Testis (tissue), 3 donors: Measurements from ENCODE around the gene BRD4. TPM values are rescaled to one million over a fixed set of nuclear protein-coding genes. Genes with fewer than 3 reads are reported as not detected.
A peak's percentile ranks its signal among the peaks of the same experiment; 100 is the strongest.

Experiments
- DNase-seq: peaks from one replicate; pipeline ENCODE4 v3.0.0-alpha.2; 2019
- H3K27ac ChIP-seq, 2 donors: fragments of 200-600 bp; sonication (generic); one replicate each; pipeline ENCODE4 v1.5.1; 2019
- H3K27me3 ChIP-seq: fragments of 200-600 bp; sonication (generic); one replicate; pipeline ENCODE4 v1.5.1; 2019
- H3K36me3 ChIP-seq: fragments of 200-600 bp; sonication (generic); one replicate; pipeline ENCODE4 v1.5.1; 2017; ENCODE audit warnings: low read depth; ENCODE audit errors: missing control alignments
- H3K4me1 ChIP-seq: fragments of 200-600 bp; sonication (generic); one replicate; pipeline ENCODE4 v1.5.1; 2019
- H3K4me3 ChIP-seq, 2 donors: fragments of 200-600 bp; sonication (generic); one replicate each; pipeline ENCODE4 v1.5.1; 2017 to 2019
- H3K9me3 ChIP-seq: fragments of 200-600 bp; sonication (generic); one replicate; pipeline ENCODE4 v1.5.1; 2017
- CTCF ChIP-seq, 3 experiments: fragments of 450-650 bp in 2 of 3; fragments of 200-600 bp in 1 of 3; sonication (generic) in 1 of 3; IDR thresholded peaks; one replicate each; pipeline ENCODE4 v1.5.1; 2016 to 2019; ENCODE audit warnings: antibody characterized with exemption in 3 of 3, mild to moderate bottlenecking in 2 of 3, moderate library complexity in 1 of 3
- POLR2A ChIP-seq: fragments of 450-650 bp; IDR thresholded peaks from one replicate; pipeline ENCODE4 v1.6.1; 2017; ENCODE audit warnings: antibody characterized with exemption, mild to moderate bottlenecking, moderate library complexity
- WGBS, 2 donors: methylation state at CpG; one replicate each; pipeline ENCODE4 v1.1.5; 2018; 5-methylcytosine and 5-hydroxymethylcytosine counted together
- intact Hi-C: fragments of 100-400 bp; cut with DNase I; formaldehyde crosslinking; loops from one replicate; pipeline ENCODE4 v1.15.1; 2023; ENCODE audit warnings: low total_unique reads
- polyA plus RNA-seq: library from polyadenylated mRNA; stranded (reverse); fragments of 350-450 nt; fragmentation: Illumina TruSeq; extraction: RNeasy Lipid Tissue Mini Kit (QIAGEN cat#74804); gene quantifications from one replicate; pipeline ENCODE4 v1.2.3, GENCODE V29; 2014; ENCODE audit warnings: low read depth, low replicate concordance; ENCODE audit not compliant: insufficient read depth
- total RNA-seq, 2 donors: library from RNA; depleted of rRNA; stranded (reverse); fragments of >200 nt; gene quantifications; one replicate each; pipeline ENCODE4 v1.2.3, GENCODE V29; 2016

Gene BRD4
- total and polyA plus RNA-seq, 3 donors from 2014 or later: 59.2 to 109 (median 106) TPM

- H3K4me1 ChIP-seq: peaks cover 25% of the 10 kb centered on the region
- no peak overlapping the region for H3K4me3 ChIP-seq
- 64 to 84% methylated on average over 8 of the region's 8 CpGs for WGBS, 2 donors
- TF ChIP-seq CTCF (IDR thresholded peaks at IDR 0.05) (peak in 2 of 3 experiments; percentile 20 to 31), POLR2A (no peak)
- no peaks in the 10 kb centered on the region for H3K36me3 ChIP-seq
- intact Hi-C loops: loop anchor here (10.0 kb wide), 3 partner anchors 74 to 294 kb away; partner anchors contain the start of gene BRD4
- DNase-seq: no peak
- no peaks in the 10 kb centered on the region for H3K9me3 ChIP-seq
- no peaks in the 10 kb centered on the region for H3K27me3 ChIP-seq
- no peak overlapping the region for H3K27ac ChIP-seq
These were observed 71.4 kb downstream of the BRD4 start for GRCh38 chr19:15260939-15261338.

- 76 to 87% methylated on average over 4 to 5 of the region's 5 CpGs for WGBS, 2 donors
- Histone ChIP-seq H3K27ac (no peak overlapping the region), H3K36me3 (no peaks in the 10 kb centered on the region), H3K4me3 (no peak overlapping the region), H3K9me3 (no peaks in the 10 kb centered on the region), H3K27me3 (no peaks in the 10 kb centered on the region), H3K4me1 (peaks cover 14% of the 10 kb centered on the region)
- DNase-seq: no peak
- TF ChIP-seq CTCF (IDR thresholded peaks at IDR 0.05): no peak
- no peak for TF ChIP-seq POLR2A
- intact Hi-C loops: loop anchor here (10.0 kb wide), 4 partner anchors 75 to 295 kb away; partner anchors contain the start of genes AKAP8 and BRD4
These were observed 72.4 kb downstream of the BRD4 start for GRCh38 chr19:15259907-15260306.

GRCh38 chr19:15257782-15258181 lies 74.6 kb downstream of the BRD4 start:
- H3K4me3 ChIP-seq: no peak overlapping the region
- no peak overlapping the region for H3K27ac ChIP-seq
- no peaks in the 10 kb centered on the region for H3K36me3 ChIP-seq
- H3K9me3 ChIP-seq: no peaks in the 10 kb centered on the region
- whole genome bisulfite sequencing, 2 donors: 81 to 94% methylated on average over 2 to 6 of the region's 6 CpGs
- TF ChIP-seq POLR2A: no peak
- no peak for TF ChIP-seq CTCF (IDR thresholded peaks at IDR 0.05)
- intact Hi-C loops: loop anchor here (10.0 kb wide), 1 partner anchor 117 kb away; the partner anchor contains the start of gene AKAP8
- peaks cover 17% of the 10 kb centered on the region for H3K4me1 ChIP-seq
- DNase-seq: no peak
- no peaks in the 10 kb centered on the region for H3K27me3 ChIP-seq

- 88 to 93% methylated on average over 13 to 22 of the region's 22 CpGs for WGBS, 2 donors
- Histone ChIP-seq H3K27ac (no peak overlapping the region), H3K9me3 (no peaks in the 10 kb centered on the region), H3K4me3 (no peak overlapping the region), H3K4me1 (peaks cover 27% of the 10 kb centered on the region), H3K36me3 (no peaks in the 10 kb centered on the region), H3K27me3 (no peaks in the 10 kb centered on the region)
- DNase-seq: no peak
- intact Hi-C loops: loop anchor here (10.0 kb wide), 1 partner anchor 118 kb away; the partner anchor contains the start of gene AKAP8
- no peak for TF ChIP-seq POLR2A
- TF ChIP-seq CTCF (IDR thresholded peaks at IDR 0.05): no peak
These were observed 75.5 kb downstream of the BRD4 start for GRCh38 chr19:15256708-15257331.
